B cell (primary cell): ENCODE data around the gene ARAP1. TPM values are rescaled to one million over a fixed set of nuclear protein-coding genes. Genes with fewer than 3 reads are reported as not detected.

Experiments
- ATAC-seq: fragments of 200-7000 bp; cut with Tn5 transposase; one replicate; pipeline ENCODE4 v1.10.0; 2021; ENCODE audit warnings: low read depth, mild to moderate bottlenecking, moderate number of reproducible peaks, moderate library complexity
- CTCF ChIA-PET: fragments of 350-600 bp; sonication (Branson Sonifier 250); formaldehyde crosslinking; loops from one replicate; lab custom pipeline; 2021; ENCODE audit warnings: antibody characterized with exemption, inconsistent platforms; lab: Charles Lee
- POLR2A ChIA-PET: fragments of 350-600 bp; sonication (Branson Sonifier 250); formaldehyde crosslinking; loops from one replicate; lab custom pipeline; 2021; ENCODE audit warnings: antibody characterized with exemption; lab: Charles Lee
- DNase-seq: peaks from one replicate; pipeline ENCODE4 v3.0.0; 2013
- H2AFZ ChIP-seq: 2 replicates; pipeline ENCODE4 v1.6.1; 2012; ENCODE audit warnings: mild to moderate bottlenecking, low read depth, low read length; ENCODE audit not compliant: insufficient read depth, poor library complexity, severe bottlenecking
- H3K27ac ChIP-seq, 2 donors: 1 replicate in 1 of 2; 2 replicates in 1 of 2; pipeline ENCODE4 v1.5.1; 2012 to 2013; ENCODE audit warnings: low read length in 2 of 2, mild to moderate bottlenecking in 2 of 2, moderate library complexity in 1 of 2
- H3K27me3 ChIP-seq, 4 experiments: fragments of 200-600 bp in 1 of 4; sonication (generic) in 1 of 4; replicated peaks in 1 of 4; 1 replicate in 2 of 4; 2 replicates in 2 of 4; pipeline versions ENCODE4 v1.6.1 to v1.7.0; 2013 to 2016; ENCODE audit warnings: low read length in 3 of 4, mild to moderate bottlenecking in 2 of 4, mixed read lengths in 1 of 4, moderate library complexity in 1 of 4; ENCODE audit not compliant: insufficient read depth in 4 of 4, control insufficient read depth in 3 of 4; ENCODE audit errors: control extremely low read depth in 1 of 4
- H3K36me3 ChIP-seq, 2 experiments: replicated peaks in 1 of 2; 1 replicate in 1 of 2; 2 replicates in 1 of 2; pipeline versions ENCODE4 v1.6.1 to v1.7.1; 2013; ENCODE audit warnings: low read length in 1 of 2; ENCODE audit not compliant: insufficient read depth in 2 of 2, control insufficient read depth in 1 of 2; ENCODE audit errors: control extremely low read depth in 1 of 2, extremely low read depth in 1 of 2
- H3K4me1 ChIP-seq, 2 donors: fragments of 200-600 bp in 1 of 2; sonication (generic) in 1 of 2; 1 replicate in 1 of 2; 2 replicates in 1 of 2; pipeline versions ENCODE4 v1.5.1 to v1.6.1; 2013 to 2017; ENCODE audit warnings: low read length in 2 of 2; ENCODE audit not compliant: control insufficient read depth in 2 of 2, insufficient read depth in 2 of 2
- H3K4me2 ChIP-seq: replicated peaks from 2 replicates; pipeline ENCODE3; 2012; ENCODE audit warnings: mild to moderate bottlenecking, low read depth, low read length; ENCODE audit not compliant: poor library complexity, severe bottlenecking
- H3K4me3 ChIP-seq, 5 experiments: fragments of 200-600 bp in 1 of 5; sonication (generic) in 1 of 5; 1 replicate in 3 of 5; 2 replicates in 2 of 5; pipeline versions ENCODE4 v1.5.1 to v1.7.0; 2011 to 2016; ENCODE audit warnings: low read length in 4 of 5, mild to moderate bottlenecking in 4 of 5, low read depth in 2 of 5, control low read depth in 1 of 5, moderate library complexity in 1 of 5; ENCODE audit not compliant: insufficient read depth in 1 of 5; ENCODE audit errors: control extremely low read depth in 1 of 5, extremely low read depth in 1 of 5
- H3K79me2 ChIP-seq: fragments of 200-600 bp; sonication (generic); one replicate; pipeline ENCODE4 v1.6.0; 2016; ENCODE audit warnings: low read length; ENCODE audit not compliant: control insufficient read depth, insufficient read depth
- H3K9ac ChIP-seq: fragments of 200-600 bp; sonication (generic); 2 replicates; pipeline ENCODE4 v1.6.1; 2017; ENCODE audit warnings: mild to moderate bottlenecking, low read length, moderate library complexity
- H3K9me3 ChIP-seq, 3 donors: one replicate each; pipeline versions ENCODE4 v1.6.1 to v1.7.1; 2013; ENCODE audit warnings: low read length in 2 of 3; ENCODE audit not compliant: control insufficient read depth in 2 of 3, insufficient read depth in 1 of 3; ENCODE audit errors: control extremely low read depth in 1 of 3
- H4K20me1 ChIP-seq: 2 replicates; pipeline ENCODE4 v1.6.0; 2012; ENCODE audit warnings: mild to moderate bottlenecking, low read length; ENCODE audit not compliant: insufficient read depth, control insufficient read depth, poor library complexity, severe bottlenecking
- H3K27ac Mint-ChIP-seq: one replicate; pipeline ENCODE4 v1.8.0; 2021; ENCODE audit warnings: mixed read lengths
- H3K27me3 Mint-ChIP-seq: one replicate; pipeline ENCODE4 v1.8.0; 2021; ENCODE audit warnings: mixed read lengths
- H3K4me1 Mint-ChIP-seq: one replicate; pipeline ENCODE4 v1.8.0; 2021; ENCODE audit warnings: mixed read lengths
- H3K4me3 Mint-ChIP-seq: one replicate; pipeline ENCODE4 v1.8.0; 2021; ENCODE audit warnings: mixed read lengths
- H3K9me3 Mint-ChIP-seq: one replicate; pipeline ENCODE4 v1.8.0; 2022; ENCODE audit warnings: mixed read lengths; ENCODE audit not compliant: insufficient read depth
- EZH2 ChIP-seq: IDR thresholded peaks from 2 replicates; pipeline ENCODE4 v1.6.1; 2012; ENCODE audit warnings: borderline replicate concordance, low read depth, mild to moderate bottlenecking, moderate library complexity, low read length; ENCODE audit not compliant: insufficient read depth, poor library complexity, severe bottlenecking
- WGBS: methylation state at CpG from one replicate; pipeline ENCODE4 v1.1.5; 2013; ENCODE audit warnings: missing lambda C conversion rate; ENCODE audit not compliant: insufficient coverage; 5-methylcytosine and 5-hydroxymethylcytosine counted together
- intact Hi-C: fragments of 100-400 bp; cut with micrococcal nuclease; formaldehyde crosslinking; loops from one replicate; pipeline ENCODE4 v1.10.0; 2022
- polyA plus RNA-seq: library from polyadenylated mRNA; depleted of rRNA; stranded (reverse); fragments of >200 nt; gene quantifications from 2 replicates; pipeline ENCODE4 v1.2.3, GENCODE V29; 2012
- total RNA-seq, 2 donors: library from RNA; stranded (reverse); fragments of 120-200 nt in 1 of 2; gene quantifications; 1 replicate in 1 of 2; 2 replicates in 1 of 2; pipeline versions ENCODE4 v1.2.3 to v1.2.4, GENCODE V29; 2013 to 2022
- TF ChIP-seq, protein P1 (sequence below): fragments of 200-600 bp; IDR thresholded peaks from one replicate; pipeline ENCODE4 v1.8.0; 2022; ENCODE audit warnings: antibody characterized with exemption, mild to moderate bottlenecking

The ARAP1 gene
- total and polyA plus RNA-seq, 2 donors (not counting 1 experiment from before 2014, with no cell fraction given), result 143 to 242 TPM

- no peak for ATAC-seq
- POLR2A ChIA-PET, result no interaction called here
These were observed 102.8 kb downstream of the ARAP1 start for GRCh38 chr11:72649215-72649976.

More at GRCh38 chr11:72649215-72649976, 102.8 kb downstream of the ARAP1 start:
- Histone ChIP-seq H3K27ac (no peak overlapping the region), H3K4me1 (no peaks in the 10 kb centered on the region), H3K4me2 (no peak overlapping the region), H4K20me1 (no peaks in the 10 kb centered on the region), H3K36me3 (no peaks in the 10 kb centered on the region), H3K4me3 (no peak overlapping the region), H2AFZ (no peak overlapping the region), H3K9ac (no peak overlapping the region), H3K9me3 (no peaks in the 10 kb centered on the region), H3K79me2 (no peaks in the 10 kb centered on the region), H3K27me3 (peaks cover 0 to 2% (median 0%) of the 10 kb centered on the region in 4 experiments)
- H3K4me3 Mint-ChIP-seq, result no peak overlapping the region
- 57% methylated on average over 4 of the region's 5 CpGs for WGBS
- peaks cover 3% of the 10 kb centered on the region for H3K27me3 Mint-ChIP-seq
- intact Hi-C loops, result no loop called here
- TF ChIP-seq, protein P1, sequence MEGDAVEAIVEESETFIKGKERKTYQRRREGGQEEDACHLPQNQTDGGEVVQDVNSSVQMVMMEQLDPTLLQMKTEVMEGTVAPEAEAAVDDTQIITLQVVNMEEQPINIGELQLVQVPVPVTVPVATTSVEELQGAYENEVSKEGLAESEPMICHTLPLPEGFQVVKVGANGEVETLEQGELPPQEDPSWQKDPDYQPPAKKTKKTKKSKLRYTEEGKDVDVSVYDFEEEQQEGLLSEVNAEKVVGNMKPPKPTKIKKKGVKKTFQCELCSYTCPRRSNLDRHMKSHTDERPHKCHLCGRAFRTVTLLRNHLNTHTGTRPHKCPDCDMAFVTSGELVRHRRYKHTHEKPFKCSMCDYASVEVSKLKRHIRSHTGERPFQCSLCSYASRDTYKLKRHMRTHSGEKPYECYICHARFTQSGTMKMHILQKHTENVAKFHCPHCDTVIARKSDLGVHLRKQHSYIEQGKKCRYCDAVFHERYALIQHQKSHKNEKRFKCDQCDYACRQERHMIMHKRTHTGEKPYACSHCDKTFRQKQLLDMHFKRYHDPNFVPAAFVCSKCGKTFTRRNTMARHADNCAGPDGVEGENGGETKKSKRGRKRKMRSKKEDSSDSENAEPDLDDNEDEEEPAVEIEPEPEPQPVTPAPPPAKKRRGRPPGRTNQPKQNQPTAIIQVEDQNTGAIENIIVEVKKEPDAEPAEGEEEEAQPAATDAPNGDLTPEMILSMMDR, result no peak
- no peak for TF ChIP-seq EZH2
- no peak overlapping the region for H3K27ac Mint-ChIP-seq
- DNase-seq, result no peak
- no peaks in the 10 kb centered on the region for H3K9me3 Mint-ChIP-seq
- H3K4me1 Mint-ChIP-seq, result no peaks in the 10 kb centered on the region
- CTCF ChIA-PET, result interaction anchor here (1.6 kb wide), 1 partner anchor 63 kb away, joined by 4 read pairs; no protein-coding TSS in a partner anchor
